CD1c-positive myeloid dendritic cell (primary cell): ENCODE measurements around the gene ARL2BP.
"Not testable (repeated sequence)": the region's sequence is repeated elsewhere in the genome, so short reads cannot be mapped to it uniquely, and the experiment has no call there.

Source experiments
- DNase-seq: peaks from one replicate; pipeline ENCODE4 v3.0.0-alpha.2; 2016; ENCODE audit errors: extremely low spot score

The ARL2BP gene

GRCh38 chr16:57263541-57264351 lies 18.7 kb downstream of the ARL2BP start:
- DNase-seq = no peak

- DNase-seq = no peak
Measured at GRCh38 chr16:57264381-57264780, 19.3 kb downstream of the ARL2BP start.

GRCh38 chr16:57264950-57265371 lies 19.9 kb downstream of the ARL2BP start:
- no peak for DNase-seq

GRCh38 chr16:57265850-57266530 lies 20.9 kb downstream of the ARL2BP start:
- no peak for DNase-seq

DNA sequence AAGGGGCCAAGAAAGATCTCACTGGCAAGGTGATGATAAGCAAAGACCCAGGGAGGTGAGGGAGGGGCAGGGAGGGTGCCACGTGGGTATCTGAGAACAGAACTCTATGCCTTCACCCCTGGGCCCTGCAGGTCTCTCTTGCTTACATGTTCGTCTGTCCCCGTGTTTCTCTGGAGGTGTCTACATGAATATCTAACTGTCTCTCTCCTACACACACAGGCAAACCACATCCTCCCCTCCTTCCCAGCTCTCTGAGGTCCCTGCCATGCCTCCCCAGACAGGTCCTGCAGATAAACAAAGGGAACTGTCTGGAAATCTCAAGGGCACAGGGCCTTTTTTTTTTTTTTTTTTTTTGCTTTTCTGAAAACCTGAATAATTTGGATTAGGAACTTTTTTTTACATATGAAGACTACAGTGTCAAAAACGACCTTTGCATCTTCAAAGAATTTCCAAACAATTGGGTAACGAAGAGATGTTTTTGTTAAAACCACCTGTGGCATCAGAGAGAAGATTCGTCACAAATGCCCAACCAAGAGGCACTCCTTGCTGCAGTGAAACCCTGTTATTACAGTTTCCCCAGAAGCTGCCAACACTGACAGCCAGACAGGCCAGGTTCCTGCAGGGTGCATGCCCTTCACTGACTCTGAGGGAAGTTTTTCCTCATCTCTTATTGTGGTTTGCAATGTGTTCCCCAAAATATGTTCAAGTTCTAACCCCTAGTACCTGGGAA lies 21.6 kb downstream of the ARL2BP start:
- no peak for DNase-seq

DNA sequence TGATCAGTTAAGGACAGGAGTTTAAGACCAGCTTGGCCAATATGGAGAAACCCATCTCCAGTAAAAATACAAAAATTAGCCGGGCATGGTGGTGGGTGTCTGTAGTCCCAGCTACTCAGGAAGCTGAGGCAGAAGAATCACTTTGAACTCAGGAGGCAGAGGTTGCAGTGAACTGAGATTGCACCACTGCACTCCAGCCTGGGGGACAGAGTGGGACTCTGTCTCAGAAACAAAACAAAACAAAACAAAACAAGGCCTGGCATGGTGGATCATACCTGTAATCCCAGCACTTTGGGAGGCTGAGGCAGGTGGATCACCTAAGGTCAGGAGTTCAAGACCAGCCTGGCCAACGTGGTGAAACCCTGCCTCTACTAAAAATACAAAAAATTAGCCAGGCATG lies 22.3 kb downstream of the ARL2BP start:
- not testable (repeated sequence) for DNase-seq

GRCh38 chr16:57268804-57269800 lies 24.0 kb downstream of the ARL2BP start:
- no peak for DNase-seq

- no peak for DNase-seq
Measured at GRCh38 chr16:57270221-57271062, 25.4 kb downstream of the ARL2BP start.

- no peak for DNase-seq
Measured at GRCh38 chr16:57271063-57271345, 25.9 kb downstream of the ARL2BP start.

DNA sequence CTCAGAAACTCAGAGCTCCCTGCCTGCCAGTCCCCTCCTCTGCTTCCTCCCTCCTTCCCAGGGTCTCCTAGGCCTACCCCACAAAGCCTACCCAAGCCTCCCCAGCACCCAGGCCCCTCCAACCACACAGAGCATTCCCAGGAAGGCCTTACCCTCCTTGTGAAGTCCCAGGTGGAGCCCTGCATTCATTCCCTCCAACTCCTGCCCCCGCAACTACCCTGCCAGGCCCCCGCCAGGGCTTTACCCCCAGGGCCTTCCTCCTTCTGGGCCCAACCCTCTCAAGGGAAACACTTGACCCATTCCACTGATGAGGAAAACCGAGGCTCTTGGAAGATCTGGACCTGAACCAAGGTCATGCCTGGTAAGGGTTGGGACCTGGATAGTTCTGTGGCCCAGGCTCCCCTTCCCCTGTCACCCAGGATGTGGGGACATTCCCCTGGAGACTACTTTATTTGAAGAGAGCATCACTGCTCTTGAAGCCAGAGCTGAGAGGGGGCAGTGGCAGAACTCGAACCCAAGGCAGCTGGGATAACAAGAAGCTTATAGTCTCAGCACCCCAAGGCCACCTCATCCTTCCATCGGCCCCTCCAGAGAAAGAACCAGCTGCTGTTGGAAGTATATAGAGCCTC lies 26.9 kb downstream of the ARL2BP start:
- no peak for DNase-seq

DNA sequence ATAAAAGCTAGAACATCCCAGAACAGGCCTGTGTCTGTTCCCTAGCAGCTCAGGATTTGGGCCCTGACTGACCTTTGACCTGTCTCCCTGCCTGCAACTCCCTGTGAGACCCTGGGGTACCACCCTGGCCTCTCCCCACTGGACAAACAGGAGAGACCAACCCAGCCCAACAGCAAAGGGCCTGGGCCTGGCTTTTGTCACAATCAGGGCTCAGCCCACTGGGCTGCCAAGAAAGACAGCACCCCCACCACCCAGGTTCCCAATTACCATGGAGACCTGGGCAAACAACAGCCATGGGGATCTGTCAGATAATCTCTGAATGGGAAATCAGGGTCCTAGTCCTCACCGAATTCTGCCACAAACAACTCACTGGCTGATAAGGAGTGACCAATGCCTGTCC lies 28.3 kb downstream of the ARL2BP start:
- no peak for DNase-seq

GRCh38 chr16:57273826-57274225 lies 28.8 kb downstream of the ARL2BP start:
- DNase-seq = no peak

GRCh38 chr16:57275946-57276345 lies 30.9 kb downstream of the ARL2BP start:
- not testable (repeated sequence) for DNase-seq

DNA sequence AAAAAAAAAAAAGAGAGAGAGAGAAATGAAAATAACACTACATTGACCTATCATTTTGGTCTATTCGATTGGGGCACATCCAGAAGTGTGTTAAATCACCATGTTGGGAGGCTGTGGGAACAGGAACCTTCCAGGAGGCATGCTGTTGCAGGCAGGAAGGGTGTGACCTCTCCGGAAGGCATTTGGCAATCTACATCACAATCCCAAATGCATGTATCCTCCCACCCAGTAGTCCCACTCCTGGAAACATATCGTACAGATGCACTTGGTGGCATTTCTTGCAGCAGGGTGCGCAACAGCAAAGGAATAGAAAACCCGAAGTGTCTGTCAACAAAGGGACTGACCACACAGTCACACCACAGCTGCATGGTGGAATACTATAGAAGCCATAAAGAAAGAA lies 31.5 kb downstream of the ARL2BP start:
- DNase-seq = peak; percentile 54

DNA sequence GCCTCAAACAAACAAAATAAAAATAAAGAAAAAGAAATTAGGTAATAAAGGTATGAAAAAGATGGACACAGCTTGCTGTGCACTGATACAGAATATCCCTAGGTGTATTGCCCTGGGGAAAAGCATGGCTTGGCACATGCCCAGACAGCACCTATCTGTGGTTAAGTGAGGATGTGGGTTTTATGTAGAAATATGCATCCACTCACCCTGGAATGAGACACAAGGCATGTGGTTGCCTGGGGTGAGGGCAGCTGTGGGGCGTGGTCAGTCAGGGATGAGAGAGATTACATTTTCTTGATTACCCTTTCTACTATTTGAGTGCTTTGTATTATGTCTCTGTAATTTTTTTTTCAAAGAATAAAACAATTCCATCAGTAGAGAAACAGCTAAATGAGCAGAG lies 32.5 kb downstream of the ARL2BP start:
- DNase-seq = peak; percentile 35

DNA sequence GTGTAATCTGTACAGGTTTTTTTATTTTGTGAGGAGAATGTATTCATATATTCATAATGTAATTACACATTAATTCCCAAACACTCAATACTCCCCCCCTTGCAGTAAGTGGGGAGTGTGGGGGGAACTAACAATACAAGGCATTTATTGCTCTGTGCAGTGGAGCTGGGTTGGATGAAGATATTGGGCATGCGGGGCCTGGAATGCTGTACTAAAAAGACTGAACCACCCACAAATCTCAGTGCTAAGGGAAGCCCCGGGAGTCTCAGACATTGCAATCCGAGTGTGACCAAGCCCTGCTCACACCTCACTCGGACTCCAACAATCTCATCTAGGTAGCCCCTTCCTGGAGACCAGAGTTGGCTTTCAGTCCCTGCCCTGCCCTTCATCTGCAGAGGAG lies 33.4 kb downstream of the ARL2BP start:
- DNase-seq = no peak

DNA sequence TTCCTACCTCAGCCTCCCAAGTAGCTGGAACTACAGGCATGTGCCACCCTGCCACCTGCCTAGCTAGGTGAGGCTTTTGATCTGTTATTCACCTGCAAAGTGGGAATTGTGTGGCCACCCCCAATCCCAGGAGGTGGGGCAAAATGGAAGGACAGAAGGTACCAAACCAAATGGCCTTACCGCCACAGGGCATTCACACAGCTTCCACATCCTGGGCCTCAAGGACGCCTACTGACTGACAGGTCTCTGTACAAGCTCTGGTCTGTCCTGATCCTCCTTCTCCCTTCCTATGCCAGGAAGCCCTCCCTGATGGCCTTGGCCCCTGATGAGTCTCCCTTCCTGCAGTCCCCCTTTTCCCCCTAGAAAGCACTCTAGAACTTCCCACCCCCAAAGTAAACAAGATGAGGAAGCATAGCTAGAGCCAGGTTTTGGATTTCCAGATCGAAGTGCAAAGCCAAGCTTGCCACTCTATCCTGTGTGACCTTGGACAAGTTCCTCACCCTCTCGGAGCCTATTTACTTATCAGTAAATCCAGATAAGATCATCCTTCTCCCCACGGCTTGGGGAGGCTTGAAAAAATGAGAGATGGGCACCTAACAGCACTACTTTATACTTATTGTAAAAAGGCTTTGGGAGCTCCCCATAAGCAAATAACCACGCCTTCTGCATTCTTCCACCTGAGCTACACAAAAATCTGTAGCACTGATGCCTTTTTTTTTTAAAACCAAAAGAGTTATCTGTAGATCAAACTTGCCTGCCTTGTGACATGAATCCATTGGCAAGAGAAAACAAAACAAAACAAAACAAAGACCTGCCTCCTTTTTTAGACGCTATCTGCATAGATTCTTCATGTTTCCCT lies 35.0 kb downstream of the ARL2BP start:
- DNase-seq = no peak

GRCh38 chr16:57281791-57282190 lies 36.7 kb downstream of the ARL2BP start:
- DNase-seq = no peak

DNA sequence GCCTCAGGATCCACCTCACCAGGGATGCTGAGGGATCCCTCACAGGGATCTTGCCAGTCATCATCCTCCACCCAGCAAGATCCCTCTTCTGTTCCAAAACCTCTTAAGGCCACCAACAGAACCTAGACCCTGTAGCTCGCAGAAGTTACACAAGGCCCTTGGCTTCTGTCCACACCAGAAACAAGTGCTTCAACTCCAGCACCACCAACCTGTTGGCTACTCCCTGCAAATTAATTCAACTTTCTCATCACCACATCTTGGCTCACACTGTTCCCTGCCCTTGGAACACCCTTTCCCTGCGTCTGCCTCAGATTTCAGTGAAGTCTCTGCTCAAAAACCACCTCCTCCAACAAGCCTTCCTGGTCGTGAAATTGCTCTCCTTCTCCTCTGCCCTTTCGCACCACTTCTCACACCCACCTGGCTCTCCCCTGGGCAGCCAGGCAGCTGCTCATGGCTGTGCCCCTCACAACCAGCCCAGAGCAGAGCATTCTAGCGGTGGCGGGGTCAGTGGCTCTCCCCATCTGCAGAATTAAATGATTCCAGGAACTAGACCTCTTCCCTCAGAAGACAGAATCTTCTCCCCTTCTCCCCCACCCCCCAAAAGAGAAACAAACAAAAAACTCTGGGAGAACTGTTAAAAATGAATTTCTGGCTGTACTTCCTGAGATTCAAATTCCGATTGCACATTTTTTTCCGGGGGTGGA lies 37.6 kb downstream of the ARL2BP start:
- DNase-seq = no peak
